Measurements from ENCODE around the gene C2CD3.
"Not testable (repeated sequence)": the region's sequence is repeated elsewhere in the genome, so short reads cannot be mapped to it uniquely, and the experiment has no call there.

C2CD3 gene

DNA sequence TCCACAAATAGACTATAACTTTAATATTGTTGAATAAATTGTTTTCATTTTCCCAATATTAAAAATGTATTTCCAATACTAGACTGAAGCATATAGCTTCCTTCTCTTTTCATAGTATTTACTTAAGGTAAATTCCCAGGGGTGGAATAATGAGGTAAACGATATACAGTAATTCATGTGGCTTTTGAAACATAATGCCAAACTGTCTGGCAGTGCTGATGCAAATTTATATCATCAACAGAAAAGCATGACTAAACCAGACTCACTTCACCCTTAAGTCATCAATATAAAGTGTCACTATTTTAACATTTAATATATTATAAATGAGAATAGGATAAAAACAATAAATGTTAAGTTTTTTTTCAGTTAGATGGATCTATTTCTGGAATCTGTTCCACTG is 13.6 kb downstream of the C2CD3 start:
- no peak for DNase-seq (ENCODE audit: low spot score)

DNA sequence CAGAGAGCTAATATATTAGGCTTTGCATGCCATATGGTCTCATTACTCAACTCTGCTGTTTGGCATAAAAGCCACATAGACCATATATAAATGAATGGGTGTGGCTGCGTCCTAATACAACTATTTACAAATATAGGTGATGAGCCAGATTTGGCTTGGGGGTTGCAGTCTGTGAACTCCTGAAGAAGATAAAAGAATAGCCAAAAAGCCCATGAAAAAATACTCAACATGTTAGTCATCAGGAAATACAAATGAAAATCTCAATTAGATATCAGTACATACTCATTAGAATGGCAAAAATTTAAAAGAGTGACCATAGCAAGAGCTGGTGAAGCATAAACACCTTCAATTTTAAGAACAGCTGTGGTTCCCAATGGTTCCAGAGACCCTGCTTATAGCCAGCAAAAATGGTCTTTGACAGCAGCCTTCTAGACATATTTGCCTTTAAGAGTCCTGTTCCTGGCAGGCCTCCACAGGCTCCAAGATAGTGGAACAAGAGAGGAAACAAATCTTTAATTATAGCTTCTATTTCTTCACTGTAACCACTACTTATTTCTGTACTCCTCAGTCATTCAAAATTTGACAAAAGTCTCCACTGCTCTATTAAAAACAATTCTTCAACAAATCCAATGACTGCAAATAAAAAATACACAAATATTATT is 16.1 kb downstream of the C2CD3 start:
- DNase-seq (ENCODE audit: low spot score): no peak

DNA sequence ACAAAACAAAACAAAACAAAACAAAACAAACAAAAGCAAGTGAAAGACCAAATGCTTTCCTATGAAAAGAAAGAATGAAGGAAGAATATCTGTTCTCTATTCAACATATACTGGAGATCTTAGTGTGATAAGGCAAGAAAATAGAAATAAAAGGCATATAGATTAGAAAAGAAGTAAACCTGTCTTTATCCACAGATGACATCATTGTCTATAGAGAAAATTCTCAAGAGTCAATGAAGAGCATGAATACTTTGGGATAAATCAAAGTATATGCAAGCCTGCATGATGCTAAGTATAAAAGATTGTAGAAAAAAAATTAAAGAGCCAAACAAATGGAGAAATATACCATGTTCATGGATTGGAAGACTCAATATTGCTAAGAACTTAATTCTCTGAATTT is 17.6 kb downstream of the C2CD3 start:
- no peak for DNase-seq (ENCODE audit: low spot score)

DNA sequence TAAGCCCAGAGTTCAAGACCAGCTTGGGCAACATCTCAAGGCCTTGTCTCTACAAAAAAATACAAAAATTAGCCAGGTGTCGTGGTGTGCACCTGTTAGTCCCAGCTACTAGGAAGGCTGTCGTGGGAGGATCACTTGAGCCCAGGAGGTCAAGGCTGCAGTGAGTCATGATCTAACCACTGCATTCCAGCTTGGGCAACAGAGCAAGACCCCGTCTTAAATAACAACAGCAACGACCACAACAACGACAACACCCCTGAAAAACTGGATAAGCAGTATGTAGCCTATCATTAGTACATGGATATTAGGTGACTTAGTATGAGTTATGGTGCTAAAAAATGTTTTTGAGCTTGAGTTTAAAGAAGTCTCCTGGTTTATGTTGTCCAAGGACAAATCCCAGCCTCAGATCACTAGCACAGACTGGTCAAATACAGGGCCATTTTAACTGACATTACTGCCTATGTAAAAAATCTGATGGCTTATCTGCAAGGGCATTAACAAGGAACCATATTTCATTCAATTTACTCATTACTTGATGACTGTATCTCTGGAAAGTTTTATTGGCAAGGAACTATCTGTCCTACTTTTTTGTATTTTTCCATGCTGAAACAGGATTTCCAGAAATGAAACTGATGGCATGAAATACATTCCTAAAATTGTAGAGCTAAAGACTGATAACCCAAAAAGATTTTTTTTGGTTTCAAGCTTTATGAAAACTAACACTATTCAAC is 23.4 kb downstream of the C2CD3 start:
- DNase-seq (ENCODE audit: low spot score): no peak

DNA sequence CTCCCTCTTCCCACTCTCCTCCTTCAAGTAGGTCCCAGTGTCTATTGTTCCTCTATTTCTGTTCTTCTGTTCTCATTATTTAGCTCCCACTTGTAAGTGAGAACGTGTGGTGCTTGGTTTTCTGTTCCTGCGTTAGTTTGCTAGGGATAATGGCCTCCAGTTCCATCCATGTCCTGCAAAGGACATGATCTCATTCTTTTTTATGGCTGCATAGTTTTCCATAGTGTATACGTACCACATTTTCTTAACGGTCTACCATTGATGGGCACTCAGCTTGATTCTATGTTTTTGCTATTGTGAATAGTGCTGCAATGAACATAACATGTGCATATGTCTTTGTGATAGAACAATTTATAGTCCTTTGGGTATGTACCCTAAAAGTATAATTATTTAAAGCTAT is 26.2 kb downstream of the C2CD3 start:
- DNase-seq (ENCODE audit: low spot score): no peak

DNA sequence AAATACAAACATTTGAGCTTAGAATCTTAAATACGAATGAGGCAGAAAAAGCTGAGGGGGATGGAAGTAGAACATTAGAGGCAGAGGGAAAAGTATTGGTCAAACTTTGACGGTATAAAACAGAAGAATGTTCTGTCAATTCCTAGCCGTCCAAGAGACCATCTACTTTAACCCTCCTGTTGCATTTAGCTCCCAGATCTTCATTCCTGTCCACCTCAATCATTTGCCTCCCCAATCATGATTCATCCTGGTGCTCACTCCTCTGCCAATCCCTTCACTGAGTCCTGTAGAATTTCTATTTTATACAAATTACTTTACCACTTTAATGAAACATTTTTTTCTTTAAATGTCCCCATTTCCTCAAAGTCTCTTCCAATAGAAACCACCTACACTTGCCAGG is 28.2 kb downstream of the C2CD3 start:
- no peak for DNase-seq (ENCODE audit: low spot score)

DNA sequence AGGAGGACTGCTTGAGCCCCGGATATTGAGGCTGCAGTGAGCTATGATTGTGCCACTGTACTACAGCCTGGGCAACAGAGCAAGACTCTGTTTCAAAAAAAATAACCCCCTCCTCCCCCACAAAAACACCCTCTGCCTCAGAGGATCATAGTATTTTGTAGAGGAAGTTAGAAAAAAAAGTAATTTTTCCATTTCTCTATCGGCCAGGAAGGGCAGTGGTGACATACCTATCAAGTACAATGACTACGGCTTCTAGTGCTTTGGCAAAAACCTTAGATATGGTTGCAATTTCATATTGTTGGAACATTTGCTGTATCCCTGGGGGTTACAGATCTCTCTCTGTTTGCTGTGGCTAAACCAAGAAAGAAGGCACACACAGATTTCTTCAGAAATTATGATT is 28.9 kb downstream of the C2CD3 start:
- no peak for DNase-seq (ENCODE audit: low spot score)

DNA sequence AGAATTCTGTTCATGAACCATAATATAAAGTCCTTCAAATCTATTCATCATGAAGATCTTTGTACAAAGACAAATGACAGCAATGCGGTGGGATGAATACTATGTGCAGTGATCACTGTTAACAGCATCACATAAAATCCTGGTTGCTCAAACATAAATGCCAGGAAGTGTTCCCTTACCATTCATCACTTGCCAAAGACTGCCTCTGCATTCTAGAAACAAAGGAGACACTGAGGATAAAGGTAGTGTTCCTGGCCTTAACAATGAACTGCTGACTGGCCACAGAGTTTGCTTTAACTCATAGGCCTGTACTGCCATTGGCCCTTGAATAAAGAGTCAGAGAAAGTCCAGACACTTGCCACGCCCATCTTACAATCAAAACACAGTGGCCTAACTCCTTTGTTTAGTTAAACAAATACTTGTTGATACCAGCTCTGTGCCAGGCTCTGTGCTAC is 29.5 kb downstream of the C2CD3 start:
- DNase-seq (ENCODE audit: low spot score): no peak

DNA sequence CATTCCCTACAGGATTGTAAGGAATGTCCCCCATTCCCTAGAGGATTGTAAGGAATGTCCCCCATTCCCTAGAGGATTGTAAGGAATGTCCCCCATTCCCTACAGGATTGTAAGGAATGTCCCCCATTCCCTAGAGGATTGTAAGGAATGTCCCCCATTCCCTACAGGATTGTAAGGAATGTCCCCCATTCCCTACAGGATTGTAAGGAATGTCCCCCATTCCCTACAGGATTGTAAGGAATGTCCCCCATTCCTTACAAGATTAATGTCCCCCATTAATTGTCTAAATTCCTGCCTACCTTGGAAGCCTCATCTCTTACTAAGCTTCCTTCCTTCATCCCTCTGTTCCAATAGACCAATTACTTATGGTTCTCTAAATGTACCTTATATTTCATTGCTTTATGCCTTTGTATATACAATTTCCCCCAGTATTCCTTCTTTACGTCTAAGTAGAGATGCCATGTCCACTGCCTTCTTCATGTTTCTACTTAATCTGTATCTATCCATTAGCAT is 30.8 kb downstream of the C2CD3 start:
- not testable (repeated sequence) for DNase-seq (ENCODE audit: low spot score)

DNA sequence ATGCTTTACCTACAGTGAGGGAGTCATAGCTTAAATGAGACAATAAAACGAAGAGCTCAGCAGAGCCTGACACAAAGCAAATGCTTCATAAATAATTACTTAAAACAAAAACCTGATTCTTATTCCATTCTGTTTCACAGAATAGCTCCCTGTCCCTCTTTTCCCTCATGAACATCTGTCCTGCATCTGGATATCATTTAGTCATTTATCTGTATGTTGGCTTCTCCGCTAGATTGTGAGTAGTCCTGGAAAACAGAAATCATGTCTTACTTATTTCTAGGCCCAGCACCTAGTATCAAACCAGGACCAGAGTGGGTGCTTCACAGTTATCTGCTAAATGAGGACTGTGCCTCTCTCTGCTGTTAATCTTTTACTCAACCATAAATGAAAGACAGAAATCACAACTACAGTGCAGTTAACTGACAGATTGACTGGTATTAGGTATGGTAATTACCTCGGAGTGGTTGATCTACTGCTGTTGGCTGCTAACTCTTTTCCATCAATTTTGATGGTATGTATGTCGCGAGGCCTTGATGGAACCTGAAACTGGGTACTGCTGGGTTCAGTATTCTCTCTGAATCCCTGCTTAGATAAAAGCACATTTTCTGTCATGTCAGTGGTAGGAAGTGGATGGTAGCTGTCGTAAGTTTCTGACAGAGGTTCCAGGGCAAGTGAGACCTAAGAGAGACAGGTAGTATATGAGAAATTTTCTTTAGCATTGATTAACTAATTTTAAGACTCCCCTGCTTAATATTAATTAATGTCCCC is 31.5 kb downstream of the C2CD3 start:
- no peak for DNase-seq (ENCODE audit: low spot score)

DNA sequence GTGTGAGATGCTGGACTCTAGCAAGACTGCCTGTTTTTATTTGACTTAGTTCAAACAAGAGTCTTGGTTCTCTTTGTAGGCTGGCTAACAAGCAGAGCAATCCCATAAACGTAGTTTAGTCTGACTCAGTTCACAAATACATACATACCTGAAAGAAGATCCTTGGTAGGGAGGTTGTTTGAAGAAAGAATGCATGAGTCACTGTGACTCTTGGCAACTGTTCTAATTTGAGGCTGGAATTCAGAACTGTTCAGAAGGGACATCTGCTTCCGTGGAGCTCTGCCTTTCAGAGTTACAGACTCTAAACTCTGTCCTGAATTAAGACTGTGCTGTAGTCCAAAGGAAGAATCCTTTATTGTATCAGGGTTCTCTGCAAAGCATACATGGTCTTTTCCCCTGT is 32.2 kb downstream of the C2CD3 start:
- no peak for DNase-seq (ENCODE audit: low spot score)

DNA sequence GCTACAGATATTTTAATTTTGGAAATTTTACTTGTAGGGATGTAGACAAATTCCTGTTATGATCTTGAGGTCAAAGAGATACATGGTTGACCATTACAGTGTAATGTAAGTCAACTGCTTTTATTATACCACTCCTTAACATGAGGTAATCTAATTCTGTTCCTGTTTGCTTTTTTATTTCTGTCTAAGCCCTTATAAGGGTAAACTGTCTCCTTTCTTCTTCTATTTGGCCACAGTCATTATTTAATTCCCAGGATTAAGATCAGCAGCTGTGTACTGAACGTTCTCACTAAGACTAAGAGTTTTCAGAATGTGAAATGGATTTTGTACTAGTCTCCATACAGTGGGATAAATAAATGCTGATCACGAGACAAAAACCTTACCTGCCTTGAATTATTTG is 32.8 kb downstream of the C2CD3 start:
- DNase-seq (ENCODE audit: low spot score): no peak

DNA sequence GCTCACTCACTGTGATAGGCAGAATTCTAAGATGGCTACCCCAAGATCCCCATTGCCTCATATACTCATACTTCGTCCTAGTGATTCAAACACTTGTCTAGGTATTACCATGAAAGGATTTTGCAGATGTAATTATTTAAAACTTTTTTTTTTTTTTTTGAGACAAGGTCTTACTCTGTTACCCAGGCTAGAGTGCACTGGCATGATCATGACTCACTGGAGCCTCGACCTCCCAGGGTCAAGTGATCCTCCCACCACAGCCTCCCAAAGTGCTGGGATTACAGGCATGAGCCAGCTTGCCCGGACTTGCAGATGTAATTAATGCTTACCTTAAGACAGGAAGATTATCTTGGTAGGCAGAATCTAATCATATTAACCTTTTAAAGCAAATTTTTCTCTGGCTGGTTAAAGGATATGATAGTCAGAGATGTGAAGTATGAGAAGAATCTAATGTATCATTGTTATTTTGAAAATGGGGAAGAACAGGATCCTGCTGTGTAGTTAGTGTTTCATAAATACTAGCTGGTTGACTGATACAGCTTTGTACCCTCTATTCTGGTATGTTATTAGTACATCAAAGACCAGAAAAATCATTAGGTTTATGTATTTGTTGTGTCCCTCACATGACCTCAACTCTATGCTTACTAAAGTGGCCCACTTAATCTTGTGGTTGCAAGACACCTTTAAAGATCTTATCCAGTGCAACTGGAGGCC is 35.5 kb downstream of the C2CD3 start:
- no peak for DNase-seq (ENCODE audit: low spot score)

DNA sequence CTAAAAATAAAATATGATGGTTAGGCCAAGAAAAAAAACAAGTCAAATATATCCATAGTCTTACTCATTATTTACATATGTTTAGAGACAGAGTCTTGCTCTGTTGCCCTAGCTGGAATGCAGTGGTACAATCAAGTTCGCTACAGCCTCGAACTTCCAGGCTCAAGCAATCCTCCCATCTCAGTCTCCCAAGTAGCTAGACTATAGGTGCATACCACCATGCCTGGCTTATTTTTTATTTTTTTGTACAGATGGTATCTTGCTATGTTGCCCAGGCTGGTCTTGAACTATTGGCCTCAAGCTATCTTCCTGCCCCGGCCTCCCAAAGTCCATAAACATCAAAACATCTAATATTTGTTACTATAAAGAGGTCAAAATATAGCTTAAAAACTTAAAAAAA is 36.1 kb downstream of the C2CD3 start:
- no peak for DNase-seq (ENCODE audit: low spot score)

DNA sequence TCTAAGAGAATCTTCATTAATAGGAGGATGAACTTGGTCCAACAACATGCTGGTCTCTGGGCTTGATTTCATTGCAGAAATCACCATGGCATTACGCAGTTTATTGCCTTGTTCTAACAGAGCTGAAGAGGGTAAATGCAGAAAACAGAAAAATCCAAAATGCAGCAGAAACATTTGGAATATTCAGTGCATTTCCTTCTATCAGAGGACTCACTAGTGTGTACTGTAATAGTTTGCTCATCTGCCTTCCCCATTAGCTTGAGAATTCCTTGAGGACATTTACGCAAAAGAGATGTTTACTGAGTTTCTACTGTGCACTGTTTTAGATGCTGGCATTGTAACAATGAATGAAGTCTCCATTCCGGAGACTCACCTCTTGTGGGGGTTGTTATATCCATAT is 37.4 kb downstream of the C2CD3 start:
- no peak for DNase-seq (ENCODE audit: low spot score)

DNA sequence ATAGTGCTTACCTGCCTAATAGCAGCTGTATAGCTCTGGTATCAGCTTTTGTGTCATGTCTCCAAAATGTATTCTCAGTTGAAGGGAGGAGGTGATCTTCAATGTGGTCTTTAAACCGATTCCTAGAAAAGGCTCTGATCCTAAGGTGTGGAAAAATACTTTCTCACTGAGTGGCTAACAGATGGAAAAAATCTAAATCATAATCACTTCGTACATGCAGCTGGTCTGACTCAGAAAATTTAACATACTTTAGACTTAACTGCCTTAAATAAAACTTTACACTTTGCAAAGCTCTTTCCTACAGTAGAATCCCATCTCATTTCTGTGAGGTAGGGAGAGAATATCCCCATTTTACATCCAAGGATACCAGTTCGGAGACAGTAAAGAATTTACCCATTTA is 38.0 kb downstream of the C2CD3 start:
- DNase-seq (ENCODE audit: low spot score): no peak

DNA sequence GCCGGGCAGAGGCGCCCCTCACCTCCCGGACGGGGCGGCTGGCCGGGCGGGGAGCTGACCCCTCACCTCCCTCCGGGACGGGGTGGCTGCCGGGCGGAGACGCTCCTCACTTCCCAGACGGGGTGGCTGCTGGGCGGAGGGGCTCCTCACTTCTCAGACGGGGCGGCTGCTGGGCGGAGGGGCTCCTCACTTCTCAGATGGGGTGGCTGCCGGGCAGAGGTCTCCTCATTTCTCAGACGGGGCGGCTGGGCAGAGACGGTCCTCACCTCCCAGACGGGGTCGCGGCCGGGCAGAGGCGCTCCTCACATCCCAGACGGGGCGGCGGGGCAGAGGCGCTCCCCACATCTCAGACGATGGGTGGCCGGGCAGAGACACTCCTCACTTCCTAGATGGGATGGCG is 41.7 kb downstream of the C2CD3 start:
- DNase-seq (ENCODE audit: low spot score): not testable (repeated sequence)

DNA sequence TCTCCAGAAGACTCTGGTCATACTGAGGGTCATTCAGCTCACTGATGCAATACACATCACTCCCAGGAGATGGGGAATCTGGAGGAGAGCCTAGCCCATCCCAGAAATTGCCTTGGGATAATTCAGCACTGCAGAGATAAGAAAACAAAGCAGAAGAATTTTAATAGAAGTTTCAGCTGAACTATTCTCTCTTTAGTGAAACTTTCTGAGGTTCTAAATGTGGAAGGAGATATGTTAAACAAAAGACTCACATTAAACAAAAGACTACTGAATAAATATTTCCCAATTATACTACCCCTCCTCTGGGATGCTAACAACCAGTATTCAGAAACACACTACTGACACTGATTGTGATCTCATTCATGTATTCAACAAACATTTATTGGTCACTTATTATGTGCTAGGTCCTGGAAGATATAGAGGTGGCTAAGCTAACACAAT is 47.8 kb downstream of the C2CD3 start:
- DNase-seq (ENCODE audit: low spot score): no peak

DNA sequence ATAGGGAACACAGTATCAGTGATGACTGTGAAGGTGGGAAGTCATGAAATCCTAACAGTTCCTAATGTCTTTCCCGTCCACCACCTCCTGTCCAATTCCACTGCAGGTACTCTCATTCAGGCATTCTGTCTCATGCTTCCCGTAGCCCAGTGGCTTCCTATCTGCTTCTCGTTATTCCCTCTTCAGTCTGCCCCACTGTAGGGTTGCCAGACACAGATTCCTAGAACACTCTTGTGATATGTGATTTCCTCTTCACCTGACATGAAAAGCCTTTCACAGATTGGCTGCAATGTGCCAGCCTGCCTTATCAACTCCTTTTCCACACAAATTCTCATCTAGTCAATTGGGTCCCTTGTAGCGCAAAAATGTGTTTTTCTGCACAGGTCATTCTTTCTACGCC is 49.0 kb downstream of the C2CD3 start:
- DNase-seq (ENCODE audit: low spot score): no peak

DNA sequence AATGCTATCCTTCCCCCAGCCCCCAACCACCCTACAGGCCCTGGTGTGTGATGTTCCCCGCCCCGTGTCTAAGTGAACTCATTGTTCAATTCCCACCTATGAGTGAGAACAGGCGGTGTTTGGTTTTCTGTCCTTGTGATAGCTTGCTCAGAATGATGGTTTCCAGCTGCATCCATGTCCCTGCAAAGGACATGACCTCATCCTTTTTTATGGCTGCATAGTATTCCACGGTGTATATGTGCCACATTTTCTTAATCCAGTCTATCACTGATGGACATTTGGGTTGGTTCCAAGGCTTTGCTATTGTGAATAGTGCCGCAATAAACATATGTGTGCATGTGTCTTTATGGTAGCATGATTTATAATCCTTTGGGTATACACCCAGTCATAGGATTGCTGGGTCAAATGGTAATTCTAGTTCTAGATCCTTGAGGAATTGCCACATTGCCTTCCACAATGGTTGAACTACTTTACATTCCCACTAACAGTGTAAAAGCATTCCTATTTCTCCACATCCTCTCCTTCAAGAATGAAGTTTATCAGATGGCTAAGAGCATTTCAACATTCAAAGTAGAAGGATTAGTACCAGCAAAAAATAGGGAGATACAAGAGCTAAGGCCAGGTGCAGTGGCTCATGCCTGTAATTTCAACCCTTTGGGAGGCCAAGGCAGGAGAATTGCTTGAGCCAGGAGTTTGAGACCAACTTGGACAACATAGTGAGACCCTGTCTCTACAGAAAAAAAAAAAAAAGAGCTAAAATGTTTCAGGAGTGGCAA is 50.4 kb downstream of the C2CD3 start:
- DNase-seq (ENCODE audit: low spot score): not testable (repeated sequence)

DNA sequence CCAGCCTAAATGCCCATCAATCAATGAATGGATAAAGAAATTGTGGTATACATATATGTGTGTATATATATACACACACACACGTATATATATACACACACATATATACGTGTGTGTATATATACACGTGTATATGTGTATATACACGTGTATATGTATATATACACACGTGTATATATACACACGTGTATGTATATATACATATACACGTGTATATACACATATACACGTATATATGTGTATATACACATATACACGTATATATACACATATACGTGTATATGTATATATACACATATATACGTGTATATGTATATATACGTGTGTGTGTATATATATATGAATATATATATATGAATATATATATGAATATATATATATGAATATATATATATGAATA is 54.1 kb downstream of the C2CD3 start:
- DNase-seq (ENCODE audit: low spot score): no peak
